ENCODE results near the gene SLC2A1. TPM values are rescaled to one million over a fixed set of nuclear protein-coding genes. Genes with fewer than 3 reads are reported as not detected.

SLC2A1 gene
- total RNA-seq, 1 donor from 2014 or later: 54.9 TPM

DNA sequence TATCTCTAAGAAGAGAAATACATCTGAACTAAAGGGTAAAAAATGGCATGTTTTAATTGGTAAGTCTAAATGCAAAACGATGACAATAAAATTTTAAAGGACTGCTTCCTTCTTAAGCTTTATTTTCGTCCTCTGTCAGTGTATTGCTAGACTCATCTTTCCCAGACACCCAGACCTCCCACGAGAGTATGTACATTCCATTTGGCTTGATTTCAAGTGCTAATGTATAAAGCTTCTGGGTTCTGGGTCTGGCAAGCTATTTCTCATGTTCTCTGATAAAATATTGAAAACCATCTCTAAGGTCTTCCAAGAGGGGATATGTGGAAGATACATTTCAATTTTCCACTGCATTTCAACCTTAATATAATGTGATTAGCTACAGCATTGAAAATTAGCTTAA is 24.6 kb upstream of the SLC2A1 start:
- Histone ChIP-seq H3K27me3 (ENCODE audit: low read depth) (no peaks in the 10 kb centered on the region), H3K4me1 (no peaks in the 10 kb centered on the region), H3K9me3 (replicated peaks) (no peaks in the 10 kb centered on the region), H3K36me3 (no peaks in the 10 kb centered on the region), H3K27ac (replicated peaks) (no peak overlapping the region), H3K4me3 (no peak overlapping the region)
- TF ChIP-seq, protein P1, sequence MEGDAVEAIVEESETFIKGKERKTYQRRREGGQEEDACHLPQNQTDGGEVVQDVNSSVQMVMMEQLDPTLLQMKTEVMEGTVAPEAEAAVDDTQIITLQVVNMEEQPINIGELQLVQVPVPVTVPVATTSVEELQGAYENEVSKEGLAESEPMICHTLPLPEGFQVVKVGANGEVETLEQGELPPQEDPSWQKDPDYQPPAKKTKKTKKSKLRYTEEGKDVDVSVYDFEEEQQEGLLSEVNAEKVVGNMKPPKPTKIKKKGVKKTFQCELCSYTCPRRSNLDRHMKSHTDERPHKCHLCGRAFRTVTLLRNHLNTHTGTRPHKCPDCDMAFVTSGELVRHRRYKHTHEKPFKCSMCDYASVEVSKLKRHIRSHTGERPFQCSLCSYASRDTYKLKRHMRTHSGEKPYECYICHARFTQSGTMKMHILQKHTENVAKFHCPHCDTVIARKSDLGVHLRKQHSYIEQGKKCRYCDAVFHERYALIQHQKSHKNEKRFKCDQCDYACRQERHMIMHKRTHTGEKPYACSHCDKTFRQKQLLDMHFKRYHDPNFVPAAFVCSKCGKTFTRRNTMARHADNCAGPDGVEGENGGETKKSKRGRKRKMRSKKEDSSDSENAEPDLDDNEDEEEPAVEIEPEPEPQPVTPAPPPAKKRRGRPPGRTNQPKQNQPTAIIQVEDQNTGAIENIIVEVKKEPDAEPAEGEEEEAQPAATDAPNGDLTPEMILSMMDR (IDR thresholded peaks at IDR 0.05; ENCODE audit: borderline replicate concordance): no peak
- intact Hi-C loops (cut with micrococcal nuclease): no loop called here
- DNase-seq: no peak

DNA sequence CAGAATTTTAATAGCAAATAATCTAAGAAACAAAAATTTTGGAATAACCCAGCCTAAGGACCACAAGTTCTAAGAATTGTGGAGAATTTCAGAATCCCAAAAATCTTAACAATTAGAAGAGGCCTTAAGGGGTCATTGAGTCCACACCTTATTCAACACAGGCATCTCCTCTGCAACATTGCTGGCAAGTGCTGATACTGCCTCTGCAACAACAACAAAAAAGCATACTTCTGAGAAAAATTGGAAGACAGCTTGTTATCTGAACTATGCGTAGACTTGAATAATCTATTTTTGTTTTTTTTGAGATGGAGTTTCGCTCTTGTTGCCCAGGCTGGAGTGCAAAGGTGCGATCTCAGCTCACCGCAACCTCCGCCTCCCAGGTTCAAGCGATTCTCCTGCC is 24.0 kb upstream of the SLC2A1 start:
- no peaks in the 10 kb centered on the region for H3K36me3 ChIP-seq
- H3K27ac ChIP-seq (replicated peaks): no peak overlapping the region
- H3K9me3 ChIP-seq (replicated peaks): no peaks in the 10 kb centered on the region
- intact Hi-C loops (cut with micrococcal nuclease): no loop called here
- H3K4me3 ChIP-seq: no peak overlapping the region
- TF ChIP-seq, protein P1 (IDR thresholded peaks at IDR 0.05; ENCODE audit: borderline replicate concordance): no peak
- no peaks in the 10 kb centered on the region for H3K27me3 ChIP-seq (ENCODE audit: low read depth)
- H3K4me1 ChIP-seq: no peaks in the 10 kb centered on the region
- no peak for DNase-seq

DNA sequence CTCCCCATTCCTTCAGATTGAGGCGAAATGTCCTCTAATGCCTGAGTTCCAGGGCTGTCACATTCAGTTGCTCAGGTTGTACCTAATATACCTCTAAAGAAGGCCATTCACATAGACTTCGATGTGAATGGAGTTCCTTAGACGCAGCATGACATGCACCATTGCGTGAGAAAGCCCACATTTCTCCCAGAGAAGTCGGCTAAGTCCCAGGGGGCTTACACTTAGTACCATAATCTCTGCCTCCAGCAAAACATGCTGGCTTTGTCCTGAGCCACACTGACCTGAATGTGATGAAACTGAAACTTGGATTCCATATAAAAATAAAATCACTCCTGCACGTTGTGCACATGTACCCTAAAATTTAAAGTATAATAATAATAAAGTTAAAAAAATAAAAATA is 23.2 kb upstream of the SLC2A1 start:
- intact Hi-C loops (cut with micrococcal nuclease): no loop called here
- Histone ChIP-seq H3K27ac (replicated peaks) (no peak overlapping the region), H3K4me3 (no peak overlapping the region), H3K9me3 (replicated peaks) (no peaks in the 10 kb centered on the region), H3K4me1 (no peaks in the 10 kb centered on the region), H3K36me3 (no peaks in the 10 kb centered on the region), H3K27me3 (ENCODE audit: low read depth) (no peaks in the 10 kb centered on the region)
- TF ChIP-seq, protein P1 (IDR thresholded peaks at IDR 0.05; ENCODE audit: borderline replicate concordance): no peak
- no peak for DNase-seq

DNA sequence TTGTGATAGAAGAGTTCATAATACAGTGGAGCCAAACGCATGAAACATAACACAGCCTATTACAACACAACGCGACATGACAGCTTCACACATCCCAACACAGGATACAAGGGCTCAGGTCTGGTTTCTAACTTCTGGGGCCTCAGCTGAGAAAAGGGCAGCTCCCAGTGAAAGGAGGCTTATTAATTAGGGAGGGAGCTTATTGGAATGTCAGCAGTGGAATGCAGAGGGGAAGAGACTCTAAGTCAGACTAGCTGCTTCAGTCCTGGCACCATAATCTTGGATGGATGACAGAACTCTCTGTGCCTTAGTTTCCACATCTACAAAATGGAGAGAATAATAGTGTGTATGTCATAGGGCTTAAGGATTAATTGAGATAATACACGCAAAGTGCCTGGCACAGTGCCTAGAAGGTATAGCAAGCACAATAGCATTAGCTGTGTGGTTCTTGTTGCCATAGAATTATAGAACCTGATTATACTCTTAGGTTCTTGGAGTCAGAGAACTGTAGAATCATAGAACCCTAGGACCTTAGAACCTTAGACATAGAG is 22.7 kb upstream of the SLC2A1 start:
- Histone ChIP-seq H3K4me1 (no peaks in the 10 kb centered on the region), H3K27me3 (ENCODE audit: low read depth) (no peaks in the 10 kb centered on the region), H3K4me3 (no peak overlapping the region), H3K27ac (replicated peaks) (no peak overlapping the region), H3K36me3 (no peaks in the 10 kb centered on the region), H3K9me3 (replicated peaks) (no peaks in the 10 kb centered on the region)
- no peak for DNase-seq
- intact Hi-C loops (cut with micrococcal nuclease): no loop called here
- TF ChIP-seq, protein P1 (IDR thresholded peaks at IDR 0.05; ENCODE audit: borderline replicate concordance): no peak

DNA sequence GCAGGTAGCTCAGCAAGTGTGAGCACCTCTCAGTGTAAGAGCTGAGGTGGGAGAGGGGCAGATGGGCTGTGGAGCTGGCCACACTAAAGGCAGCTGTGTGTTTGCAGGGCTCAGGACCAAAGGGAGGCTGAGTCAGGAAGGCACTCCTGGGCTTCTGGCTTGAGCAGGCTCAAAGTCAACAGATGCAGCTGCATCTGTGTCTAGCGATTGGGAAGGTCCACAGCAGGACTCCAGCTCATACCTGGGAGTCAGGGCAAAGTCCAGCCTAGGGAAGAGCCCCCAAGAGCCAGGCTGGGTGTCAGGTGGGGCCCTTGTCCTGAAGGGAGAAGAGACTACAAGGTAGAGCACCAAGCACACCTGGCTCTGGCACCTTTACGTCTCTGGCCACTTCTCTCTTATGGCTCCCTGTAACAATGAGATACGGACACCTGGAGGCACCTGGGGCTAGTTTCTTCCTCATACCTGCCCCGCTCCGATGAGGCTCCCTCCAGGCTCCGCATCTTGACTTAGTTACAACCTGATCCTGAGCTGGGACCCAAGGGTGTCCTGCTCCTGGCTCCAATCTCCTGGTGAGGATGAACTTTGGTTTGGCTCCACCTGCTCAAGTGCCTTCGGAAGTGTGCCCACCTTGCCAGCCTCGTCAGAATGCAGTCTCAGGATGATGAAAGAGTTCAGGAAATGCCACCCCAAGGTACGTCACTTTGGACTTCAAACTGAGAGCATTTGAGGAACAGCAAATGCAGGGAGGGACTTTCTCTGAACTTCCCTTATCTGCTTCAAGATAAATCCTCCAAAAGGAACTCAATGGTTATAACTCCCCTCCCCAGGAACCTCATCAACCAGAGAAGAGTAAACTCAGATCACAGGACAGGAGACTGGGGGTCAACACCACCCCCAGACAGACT is 21.5 kb upstream of the SLC2A1 start:
- DNase-seq: no peak
- Histone ChIP-seq H3K4me3 (no peak overlapping the region), H3K4me1 (no peaks in the 10 kb centered on the region), H3K27ac (replicated peaks) (no peak overlapping the region), H3K9me3 (replicated peaks) (no peaks in the 10 kb centered on the region), H3K36me3 (no peaks in the 10 kb centered on the region), H3K27me3 (ENCODE audit: low read depth) (no peaks in the 10 kb centered on the region)
- intact Hi-C loops (cut with micrococcal nuclease): no loop called here
- TF ChIP-seq, protein P1 (IDR thresholded peaks at IDR 0.05; ENCODE audit: borderline replicate concordance): no peak

Data from left ventricle myocardium inferior (tissue), 1 donor.